ENCODE results near the gene ARFGAP1. TPM values are rescaled to one million over a fixed set of nuclear protein-coding genes. Genes with fewer than 3 reads are reported as not detected.

ARFGAP1 gene
- total RNA-seq, 1 donor from 2014 or later = 208 TPM

GRCh38 chr20:63283397-63284082, 10.9 kb downstream of the ARFGAP1 start:
- TF ChIP-seq, protein P1, sequence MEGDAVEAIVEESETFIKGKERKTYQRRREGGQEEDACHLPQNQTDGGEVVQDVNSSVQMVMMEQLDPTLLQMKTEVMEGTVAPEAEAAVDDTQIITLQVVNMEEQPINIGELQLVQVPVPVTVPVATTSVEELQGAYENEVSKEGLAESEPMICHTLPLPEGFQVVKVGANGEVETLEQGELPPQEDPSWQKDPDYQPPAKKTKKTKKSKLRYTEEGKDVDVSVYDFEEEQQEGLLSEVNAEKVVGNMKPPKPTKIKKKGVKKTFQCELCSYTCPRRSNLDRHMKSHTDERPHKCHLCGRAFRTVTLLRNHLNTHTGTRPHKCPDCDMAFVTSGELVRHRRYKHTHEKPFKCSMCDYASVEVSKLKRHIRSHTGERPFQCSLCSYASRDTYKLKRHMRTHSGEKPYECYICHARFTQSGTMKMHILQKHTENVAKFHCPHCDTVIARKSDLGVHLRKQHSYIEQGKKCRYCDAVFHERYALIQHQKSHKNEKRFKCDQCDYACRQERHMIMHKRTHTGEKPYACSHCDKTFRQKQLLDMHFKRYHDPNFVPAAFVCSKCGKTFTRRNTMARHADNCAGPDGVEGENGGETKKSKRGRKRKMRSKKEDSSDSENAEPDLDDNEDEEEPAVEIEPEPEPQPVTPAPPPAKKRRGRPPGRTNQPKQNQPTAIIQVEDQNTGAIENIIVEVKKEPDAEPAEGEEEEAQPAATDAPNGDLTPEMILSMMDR (IDR thresholded peaks at IDR 0.05; ENCODE audit: unreplicated experiment) = no peak
- no peak for DNase-seq (ENCODE audit: low spot score in 2 of 2, unreplicated experiment in 2 of 2)
- Mint-ChIP-seq H3K4me3 (no peak overlapping the region), H3K27me3 (ENCODE audit: low read depth) (no peaks in the 10 kb centered on the region), H3K9me3 (no peaks in the 10 kb centered on the region), H3K36me3 (peaks cover 2% of the 10 kb centered on the region), H3K4me1 (no peaks in the 10 kb centered on the region), H3K27ac (no peak overlapping the region)

- TF ChIP-seq, protein P1 (IDR thresholded peaks at IDR 0.05; ENCODE audit: unreplicated experiment) = no peak
- H3K27me3 Mint-ChIP-seq (ENCODE audit: low read depth) = no peaks in the 10 kb centered on the region
- H3K4me1 Mint-ChIP-seq = no peaks in the 10 kb centered on the region
- H3K36me3 Mint-ChIP-seq = peaks cover 4% of the 10 kb centered on the region
- no peak overlapping the region for H3K27ac Mint-ChIP-seq
- no peaks in the 10 kb centered on the region for H3K9me3 Mint-ChIP-seq
- DNase-seq (ENCODE audit: low spot score in 2 of 2, unreplicated experiment in 2 of 2) = no peak
- no peak overlapping the region for H3K4me3 Mint-ChIP-seq
Observed at GRCh38 chr20:63284083-63284440, 11.4 kb downstream of the ARFGAP1 start.

- Mint-ChIP-seq H3K27ac (no peak overlapping the region), H3K4me1 (no peaks in the 10 kb centered on the region), H3K27me3 (ENCODE audit: low read depth) (no peaks in the 10 kb centered on the region), H3K36me3 (peaks cover 4% of the 10 kb centered on the region), H3K4me3 (no peak overlapping the region), H3K9me3 (no peaks in the 10 kb centered on the region)
- no peak for DNase-seq (ENCODE audit: low spot score in 2 of 2, unreplicated experiment in 2 of 2)
- TF ChIP-seq, protein P1 (IDR thresholded peaks at IDR 0.05; ENCODE audit: unreplicated experiment) = no peak
Observed at GRCh38 chr20:63284544-63284949, 11.9 kb downstream of the ARFGAP1 start.

DNA sequence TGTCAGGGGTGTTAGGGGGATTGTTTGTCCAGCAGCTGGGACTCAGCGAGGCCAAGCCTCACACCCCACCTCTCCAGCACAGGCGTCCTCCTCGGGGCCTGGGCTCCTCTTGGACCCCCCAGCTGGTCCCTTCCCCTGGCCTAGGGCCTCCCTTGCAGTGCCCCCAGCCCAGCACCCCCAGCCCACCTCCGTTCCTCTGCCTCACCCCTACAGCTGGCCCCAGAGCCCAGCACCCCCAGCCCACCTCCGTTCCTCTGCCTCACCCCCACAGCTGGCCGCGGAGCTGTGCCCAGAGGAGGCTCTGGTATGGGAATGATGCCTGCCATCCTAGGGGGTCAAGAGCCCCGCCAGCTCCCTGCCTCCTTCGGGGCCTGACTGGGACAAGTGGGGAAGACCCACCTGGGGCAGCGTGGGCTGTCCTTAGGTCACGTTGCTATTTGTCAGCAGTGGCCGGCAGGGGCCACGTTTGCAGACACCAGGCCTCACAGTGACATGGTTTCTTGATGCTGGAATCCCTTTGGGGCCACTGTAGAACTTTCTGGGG, 12.4 kb downstream of the ARFGAP1 start:
- Mint-ChIP-seq H3K4me3 (no peak overlapping the region), H3K27me3 (ENCODE audit: low read depth) (no peaks in the 10 kb centered on the region)

GRCh38 chr20:63285636-63286615, 13.3 kb downstream of the ARFGAP1 start:
- DNase-seq (ENCODE audit: low spot score in 2 of 2, unreplicated experiment in 2 of 2) = no peak
- Mint-ChIP-seq H3K4me1 (no peaks in the 10 kb centered on the region), H3K9me3 (no peaks in the 10 kb centered on the region), H3K4me3 (no peak overlapping the region), H3K27me3 (ENCODE audit: low read depth) (no peaks in the 10 kb centered on the region), H3K27ac (no peak overlapping the region), H3K36me3 (peaks cover 4% of the 10 kb centered on the region)
- TF ChIP-seq, protein P1 (IDR thresholded peaks at IDR 0.05; ENCODE audit: unreplicated experiment) = no peak

More for the DNA sequence above, 12.4 kb downstream of the ARFGAP1 start:
- no peak for DNase-seq (ENCODE audit: low spot score in 2 of 2, unreplicated experiment in 2 of 2)
- H3K9me3 Mint-ChIP-seq = no peaks in the 10 kb centered on the region
- TF ChIP-seq, protein P1 (IDR thresholded peaks at IDR 0.05; ENCODE audit: unreplicated experiment) = no peak
- H3K27ac Mint-ChIP-seq = no peak overlapping the region
- peaks cover 4% of the 10 kb centered on the region for H3K36me3 Mint-ChIP-seq
- H3K4me1 Mint-ChIP-seq = no peaks in the 10 kb centered on the region

Measured in mesothelial cell of epicardium (in vitro differentiated cells).